ENCODE data around the gene IL24.
"Not testable (repeated sequence)": the region's sequence is repeated elsewhere in the genome, so short reads cannot be mapped to it uniquely, and the experiment has no call there.

DNA sequence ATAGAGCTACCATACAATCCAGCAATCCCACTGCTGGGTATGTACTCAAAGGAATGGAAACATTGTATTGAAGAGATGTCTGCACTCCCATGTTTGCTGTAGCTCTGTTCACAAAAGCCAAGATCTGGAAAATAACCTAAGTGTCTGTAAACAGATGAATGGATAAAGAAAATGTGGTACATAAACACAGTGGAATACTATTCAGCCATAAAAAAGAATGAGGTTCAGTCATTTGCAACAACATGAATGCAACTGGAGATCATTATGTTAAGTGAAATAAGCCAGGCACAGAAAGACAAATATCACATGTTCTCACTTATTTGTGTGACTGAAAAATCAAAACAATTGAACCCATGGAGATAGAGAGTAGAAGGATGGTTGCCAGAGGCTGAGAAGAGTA lies 43.5 kb upstream of the IL24 start:
- TF ChIP-seq, protein P1, sequence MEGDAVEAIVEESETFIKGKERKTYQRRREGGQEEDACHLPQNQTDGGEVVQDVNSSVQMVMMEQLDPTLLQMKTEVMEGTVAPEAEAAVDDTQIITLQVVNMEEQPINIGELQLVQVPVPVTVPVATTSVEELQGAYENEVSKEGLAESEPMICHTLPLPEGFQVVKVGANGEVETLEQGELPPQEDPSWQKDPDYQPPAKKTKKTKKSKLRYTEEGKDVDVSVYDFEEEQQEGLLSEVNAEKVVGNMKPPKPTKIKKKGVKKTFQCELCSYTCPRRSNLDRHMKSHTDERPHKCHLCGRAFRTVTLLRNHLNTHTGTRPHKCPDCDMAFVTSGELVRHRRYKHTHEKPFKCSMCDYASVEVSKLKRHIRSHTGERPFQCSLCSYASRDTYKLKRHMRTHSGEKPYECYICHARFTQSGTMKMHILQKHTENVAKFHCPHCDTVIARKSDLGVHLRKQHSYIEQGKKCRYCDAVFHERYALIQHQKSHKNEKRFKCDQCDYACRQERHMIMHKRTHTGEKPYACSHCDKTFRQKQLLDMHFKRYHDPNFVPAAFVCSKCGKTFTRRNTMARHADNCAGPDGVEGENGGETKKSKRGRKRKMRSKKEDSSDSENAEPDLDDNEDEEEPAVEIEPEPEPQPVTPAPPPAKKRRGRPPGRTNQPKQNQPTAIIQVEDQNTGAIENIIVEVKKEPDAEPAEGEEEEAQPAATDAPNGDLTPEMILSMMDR (IDR thresholded peaks at IDR 0.05), result not testable (repeated sequence)
- TF ChIP-seq, protein P2, sequence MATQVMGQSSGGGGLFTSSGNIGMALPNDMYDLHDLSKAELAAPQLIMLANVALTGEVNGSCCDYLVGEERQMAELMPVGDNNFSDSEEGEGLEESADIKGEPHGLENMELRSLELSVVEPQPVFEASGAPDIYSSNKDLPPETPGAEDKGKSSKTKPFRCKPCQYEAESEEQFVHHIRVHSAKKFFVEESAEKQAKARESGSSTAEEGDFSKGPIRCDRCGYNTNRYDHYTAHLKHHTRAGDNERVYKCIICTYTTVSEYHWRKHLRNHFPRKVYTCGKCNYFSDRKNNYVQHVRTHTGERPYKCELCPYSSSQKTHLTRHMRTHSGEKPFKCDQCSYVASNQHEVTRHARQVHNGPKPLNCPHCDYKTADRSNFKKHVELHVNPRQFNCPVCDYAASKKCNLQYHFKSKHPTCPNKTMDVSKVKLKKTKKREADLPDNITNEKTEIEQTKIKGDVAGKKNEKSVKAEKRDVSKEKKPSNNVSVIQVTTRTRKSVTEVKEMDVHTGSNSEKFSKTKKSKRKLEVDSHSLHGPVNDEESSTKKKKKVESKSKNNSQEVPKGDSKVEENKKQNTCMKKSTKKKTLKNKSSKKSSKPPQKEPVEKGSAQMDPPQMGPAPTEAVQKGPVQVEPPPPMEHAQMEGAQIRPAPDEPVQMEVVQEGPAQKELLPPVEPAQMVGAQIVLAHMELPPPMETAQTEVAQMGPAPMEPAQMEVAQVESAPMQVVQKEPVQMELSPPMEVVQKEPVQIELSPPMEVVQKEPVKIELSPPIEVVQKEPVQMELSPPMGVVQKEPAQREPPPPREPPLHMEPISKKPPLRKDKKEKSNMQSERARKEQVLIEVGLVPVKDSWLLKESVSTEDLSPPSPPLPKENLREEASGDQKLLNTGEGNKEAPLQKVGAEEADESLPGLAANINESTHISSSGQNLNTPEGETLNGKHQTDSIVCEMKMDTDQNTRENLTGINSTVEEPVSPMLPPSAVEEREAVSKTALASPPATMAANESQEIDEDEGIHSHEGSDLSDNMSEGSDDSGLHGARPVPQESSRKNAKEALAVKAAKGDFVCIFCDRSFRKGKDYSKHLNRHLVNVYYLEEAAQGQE (IDR thresholded peaks at IDR 0.05; ENCODE audit: low read depth, low read length), result not testable (repeated sequence)
- not testable (repeated sequence) for TF ChIP-seq TCF12 (IDR thresholded peaks at IDR 0.05); SIN3A (IDR thresholded peaks at IDR 0.05; ENCODE audit: borderline replicate concordance, low read depth, low read length); MXI1 (IDR thresholded peaks at IDR 0.05; ENCODE audit: low read depth, low read length); RAD21 (IDR thresholded peaks at IDR 0.05; ENCODE audit: low read length)
- TF ChIP-seq, protein P3, sequence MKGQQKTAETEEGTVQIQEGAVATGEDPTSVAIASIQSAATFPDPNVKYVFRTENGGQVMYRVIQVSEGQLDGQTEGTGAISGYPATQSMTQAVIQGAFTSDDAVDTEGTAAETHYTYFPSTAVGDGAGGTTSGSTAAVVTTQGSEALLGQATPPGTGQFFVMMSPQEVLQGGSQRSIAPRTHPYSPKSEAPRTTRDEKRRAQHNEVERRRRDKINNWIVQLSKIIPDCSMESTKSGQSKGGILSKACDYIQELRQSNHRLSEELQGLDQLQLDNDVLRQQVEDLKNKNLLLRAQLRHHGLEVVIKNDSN (IDR thresholded peaks at IDR 0.05; ENCODE audit: borderline replicate concordance, low read depth), result not testable (repeated sequence)

Data from SK-N-SH (cell line).